H1 (cell line): ENCODE data around the gene VWA3B. TPM values are rescaled to one million over a fixed set of nuclear protein-coding genes. Genes with fewer than 3 reads are reported as not detected.

Experiments used
- CTCF ChIA-PET: fragments of 300-600 bp; sonication (Branson Sonifier 250); formaldehyde crosslinking; loops from one replicate; lab custom pipeline; 2021; ENCODE audit not compliant: partially characterized antibody; lab: Charles Lee
- POLR2A ChIA-PET: fragments of 300-600 bp; sonication (Branson Sonifier 250); formaldehyde crosslinking; loops from one replicate; lab custom pipeline; 2021; ENCODE audit warnings: inconsistent platforms; ENCODE audit not compliant: partially characterized antibody; lab: Charles Lee
- DNase-seq, 2 experiments: peaks; one replicate each; pipeline versions ENCODE4 v3.0.0 to v3.0.0-alpha.2; 2010 to 2022; ENCODE audit warnings: low spot score in 2 of 2, low read depth in 1 of 2, mixed read lengths in 1 of 2
- FAIRE-seq: peaks from 2 replicates; lab custom pipeline; 2011; peaks lifted over from hg19 to GRCh38; lab: Jason Lieb, UNC
- H2AFZ ChIP-seq: 2 replicates; pipeline ENCODE4 v1.8.1; 2012; ENCODE audit warnings: low read length, inconsistent platforms
- H2AK5ac ChIP-seq: 2 replicates; pipeline ENCODE4 v1.6.1; 2013; ENCODE audit warnings: low read depth, low read length
- H2BK120ac ChIP-seq: replicated peaks from 2 replicates; pipeline ENCODE3; 2013; ENCODE audit warnings: low read depth, low read length, inconsistent platforms
- H2BK12ac ChIP-seq: 2 replicates; pipeline ENCODE4 v1.6.1; 2013; ENCODE audit warnings: low read depth, low read length
- H2BK15ac ChIP-seq: 2 replicates; pipeline ENCODE4 v1.6.1; 2013; ENCODE audit warnings: low read length
- H2BK20ac ChIP-seq: 2 replicates; pipeline ENCODE4 v1.6.1; 2013; ENCODE audit warnings: low read length
- H2BK5ac ChIP-seq: 2 replicates; pipeline ENCODE4 v1.6.1; 2013; ENCODE audit warnings: low read depth, low read length
- H3K14ac ChIP-seq: 2 replicates; pipeline ENCODE4 v1.6.1; 2013; ENCODE audit warnings: inconsistent platforms; ENCODE audit not compliant: insufficient read length
- H3K18ac ChIP-seq: 2 replicates; pipeline ENCODE4 v1.6.1; 2013; ENCODE audit warnings: low read length; ENCODE audit errors: extremely low read depth
- H3K23ac ChIP-seq: 2 replicates; pipeline ENCODE4 v1.6.1; 2013; ENCODE audit warnings: inconsistent platforms; ENCODE audit not compliant: insufficient read length
- H3K23me2 ChIP-seq: 2 replicates; pipeline ENCODE4 v1.6.1; 2013; ENCODE audit warnings: low read depth, low read length
- H3K27ac ChIP-seq: 2 replicates; pipeline ENCODE4 v1.6.1; 2011; ENCODE audit warnings: low read depth, low read length, inconsistent platforms
- H3K27me3 ChIP-seq, 4 experiments: replicated peaks in 1 of 4; 1 replicate in 1 of 4; 2 replicates in 3 of 4; pipeline versions ENCODE4 v1.6.1 to v1.8.1; 2011 to 2013; ENCODE audit warnings: low read length in 3 of 4, mild to moderate bottlenecking in 3 of 4, inconsistent platforms in 2 of 4, mixed read lengths in 2 of 4, moderate library complexity in 1 of 4; ENCODE audit not compliant: control insufficient read depth in 3 of 4, insufficient read depth in 3 of 4; ENCODE audit errors: extremely low read depth in 1 of 4
- H3K36me3 ChIP-seq, 4 experiments: 2 replicates each; pipeline versions ENCODE4 v1.6.1 to v1.8.1; 2011 to 2013; ENCODE audit warnings: mild to moderate bottlenecking in 4 of 4, low read length in 3 of 4, moderate library complexity in 2 of 4, control low read depth in 1 of 4, inconsistent platforms in 1 of 4; ENCODE audit not compliant: insufficient read depth in 4 of 4, control insufficient read depth in 2 of 4
- H3K4ac ChIP-seq: replicated peaks from 2 replicates; pipeline ENCODE3; 2013; ENCODE audit warnings: low read length, low read depth, mixed read lengths, inconsistent platforms; ENCODE audit not compliant: insufficient read length
- H3K4me1 ChIP-seq, 4 experiments: replicated peaks in 1 of 4; 1 replicate in 1 of 4; 2 replicates in 3 of 4; pipeline versions ENCODE4 v1.6.1 to v1.8.1; 2011 to 2013; ENCODE audit warnings: low read length in 3 of 4, inconsistent platforms in 2 of 4, mixed read lengths in 1 of 4; ENCODE audit not compliant: insufficient read depth in 4 of 4, control insufficient read depth in 3 of 4
- H3K4me2 ChIP-seq, 2 experiments: 2 replicates each; pipeline versions ENCODE4 v1.6.1 to v1.8.1; 2011 to 2013; ENCODE audit warnings: low read depth in 2 of 2, low read length in 2 of 2, control low read depth in 1 of 2, inconsistent platforms in 1 of 2, mild to moderate bottlenecking in 1 of 2; ENCODE audit not compliant: insufficient read depth in 1 of 2
- H3K4me3 ChIP-seq, 4 experiments: fragments of 200-600, 300-600 bp in 1 of 4; sonication (generic), shearing (Covaris generic), sonication (Bioruptor Twin) in 1 of 4; 2 replicates each; pipeline versions ENCODE4 v1.5.1 to v1.8.1; 2011 to 2016; ENCODE audit warnings: low read length in 4 of 4, low read depth in 3 of 4, control low read depth in 2 of 4, inconsistent platforms in 2 of 4, mild to moderate bottlenecking in 2 of 4, mixed read lengths in 1 of 4, moderate library complexity in 1 of 4; ENCODE audit not compliant: insufficient read depth in 2 of 4; ENCODE audit errors: extremely low read depth in 1 of 4
- H3K56ac ChIP-seq: replicated peaks from 2 replicates; pipeline ENCODE3; 2013; ENCODE audit warnings: low read depth, mild to moderate bottlenecking, mixed read lengths, low read length, inconsistent platforms; ENCODE audit not compliant: insufficient read length
- H3K79me1 ChIP-seq: 2 replicates; pipeline ENCODE4 v1.6.1; 2013; ENCODE audit warnings: low read depth, low read length, control low read depth
- H3K79me2 ChIP-seq, 2 experiments: 2 replicates each; pipeline versions ENCODE4 v1.6.1 to v1.8.1; 2012 to 2013; ENCODE audit warnings: low read length in 2 of 2, mild to moderate bottlenecking in 2 of 2, inconsistent platforms in 1 of 2; ENCODE audit not compliant: insufficient read depth in 2 of 2, control insufficient read depth in 1 of 2
- H3K9ac ChIP-seq, 4 experiments: replicated peaks in 1 of 4; 1 replicate in 1 of 4; 2 replicates in 3 of 4; pipeline versions ENCODE4 v1.6.1 to v1.8.1; 2011 to 2013; ENCODE audit warnings: low read depth in 3 of 4, low read length in 3 of 4, control low read depth in 2 of 4, mild to moderate bottlenecking in 2 of 4, moderate library complexity in 2 of 4, inconsistent platforms in 1 of 4; ENCODE audit errors: extremely low read depth in 1 of 4
- H3K9me3 ChIP-seq, 2 experiments: 2 replicates each; pipeline versions ENCODE4 v1.6.1 to v1.8.1; 2012 to 2013; ENCODE audit warnings: mild to moderate bottlenecking in 2 of 2, moderate library complexity in 2 of 2, control low read depth in 1 of 2, inconsistent platforms in 1 of 2, low read depth in 1 of 2, low read length in 1 of 2, mixed read lengths in 1 of 2; ENCODE audit not compliant: insufficient read depth in 2 of 2
- H4K20me1 ChIP-seq, 2 experiments: replicated peaks in 1 of 2; 2 replicates each; pipeline versions ENCODE3 to v1.8.1; 2011 to 2013; ENCODE audit warnings: inconsistent platforms in 2 of 2, low read length in 2 of 2, mild to moderate bottlenecking in 1 of 2; ENCODE audit not compliant: insufficient read depth in 2 of 2, control insufficient read depth in 1 of 2
- H4K5ac ChIP-seq: 2 replicates; pipeline ENCODE4 v1.6.1; 2013; ENCODE audit warnings: low read length, low read depth, mixed read lengths, inconsistent platforms; ENCODE audit not compliant: insufficient read length
- H4K8ac ChIP-seq: 2 replicates; pipeline ENCODE4 v1.8.0; 2013; ENCODE audit warnings: mild to moderate bottlenecking, moderate library complexity, low read length, inconsistent platforms; ENCODE audit not compliant: insufficient read depth; ENCODE audit errors: extremely low read depth
- H4K91ac ChIP-seq: replicated peaks from 2 replicates; pipeline ENCODE3; 2013; ENCODE audit warnings: low read length, mixed read lengths, inconsistent platforms; ENCODE audit not compliant: insufficient read length
- EP300 ChIP-seq, 2 experiments: IDR thresholded peaks; 1 replicate in 1 of 2; 2 replicates in 1 of 2; pipeline ENCODE4 v1.6.1; 2011 to 2012; ENCODE audit warnings: low read depth in 2 of 2, low read length in 2 of 2, mild to moderate bottlenecking in 2 of 2, borderline replicate concordance in 1 of 2, inconsistent platforms in 1 of 2, moderate library complexity in 1 of 2
- GABPA ChIP-seq: IDR thresholded peaks from 2 replicates; pipeline ENCODE4 v1.6.1; 2011; ENCODE audit warnings: mild to moderate bottlenecking, low read length, moderate library complexity, borderline replicate concordance; ENCODE audit not compliant: insufficient read depth
- JUN ChIP-seq: IDR thresholded peaks from 2 replicates; pipeline ENCODE4 v1.6.1; 2011; ENCODE audit warnings: low read depth, mild to moderate bottlenecking, improper control_type of control experiment, low read length
- MAX ChIP-seq: IDR thresholded peaks from 2 replicates; pipeline ENCODE4 v1.6.1; 2012; ENCODE audit warnings: inconsistent platforms
- POLR2A ChIP-seq, 2 experiments: IDR thresholded peaks; 1 replicate in 1 of 2; 2 replicates in 1 of 2; pipeline ENCODE4 v1.6.1; 2011; ENCODE audit warnings: low read depth in 2 of 2, low read length in 2 of 2, mild to moderate bottlenecking in 2 of 2; ENCODE audit errors: control extremely low read depth in 1 of 2
- POLR2AphosphoS5 ChIP-seq: IDR thresholded peaks from 2 replicates; pipeline ENCODE4 v1.6.1; 2011; ENCODE audit warnings: low read depth, low read length
- RFX5 ChIP-seq: IDR thresholded peaks from 2 replicates; pipeline ENCODE4 v1.6.1; 2011; ENCODE audit warnings: low read depth, low read length, improper control_type of control experiment, borderline replicate concordance
- SIRT6 ChIP-seq: IDR thresholded peaks from one replicate; pipeline ENCODE4 v1.7.1; 2012; ENCODE audit warnings: low read length, inconsistent platforms
- WGBS, 2 experiments: shearing (Covaris generic) in 1 of 2; methylation state at CpG; one replicate each; pipeline versions ENCODE4 v1.1.6 to v1.1.7; 2013 to 2015; ENCODE audit warnings: low lambda C conversion rate in 2 of 2, mixed read lengths in 2 of 2, inconsistent platforms in 1 of 2, low coverage in 1 of 2, missing lambda C conversion rate in 1 of 2; ENCODE audit not compliant: insufficient replicate concordance in 2 of 2, insufficient coverage in 1 of 2, insufficient read length in 1 of 2; ENCODE audit errors: extremely low coverage in 1 of 2, missing lambda C conversion rate in 1 of 2; 5-methylcytosine and 5-hydroxymethylcytosine counted together
- long read RNA-seq, 2 experiments: library from RNA in 1 of 2; library from capped mRNA in 1 of 2; stranded (forward); transcript quantifications; one replicate each; pipeline ENCODE4 v2.0.0, GENCODE V29; 2021; ENCODE audit warnings: inconsistent platforms in 1 of 2
- polyA minus RNA-seq, 3 experiments: library from RNA; depleted of rRNA, polyadenylated mRNA; stranded (reverse); fragments of >200 nt; gene quantifications; 1 replicate in 2 of 3; 2 replicates in 1 of 3; pipeline ENCODE4 v1.2.3, GENCODE V29; 2011
- polyA plus RNA-seq, 7 experiments: library from polyadenylated mRNA; depleted of rRNA in 3 of 7; stranded (reverse) in 5 of 7; unstranded in 2 of 7; fragments of >200 nt in 5 of 7; fragments of 200-250 nt in 2 of 7; gene quantifications; 1 replicate in 5 of 7; 2 replicates in 1 of 7; 4 replicates in 1 of 7; pipeline versions ENCODE4 v1.2.1 to v1.2.3, GENCODE V29; 2011 to 2013; ENCODE audit warnings: missing spikeins in 2 of 7, mixed read lengths in 2 of 7
- total RNA-seq: library from RNA; stranded (reverse); fragmentation: NEBNext Ultra II Directional; extraction: Animal tissue kit (Norgen Biotek cat#: 25700); gene quantifications from 2 replicates; pipeline ENCODE4 v1.2.1, GENCODE V29; 2021

VWA3B gene
- total RNA-seq: not detected in 2 replicates
- polyA plus RNA-seq (2011; rRNA removed): not detected in 2 replicates
- polyA plus RNA-seq (2011; cell fraction: cytosol; rRNA removed): not detected
- polyA plus RNA-seq (2011; cell fraction: nucleus; rRNA removed): not detected
- not detected in 4 replicates for polyA plus RNA-seq (2012, experiment 1 of 2)
- polyA plus RNA-seq (2012, experiment 2 of 2): not detected
- not detected for polyA plus RNA-seq (2013, experiment 1 of 2)
- polyA plus RNA-seq (2013, experiment 2 of 2): not detected
- not detected in 2 replicates for polyA minus RNA-seq (2011; rRNA and poly(A)+ RNA removed)
- not detected for polyA minus RNA-seq (2011; cell fraction: cytosol; rRNA and poly(A)+ RNA removed)
- polyA minus RNA-seq (2011; cell fraction: nucleus; rRNA and poly(A)+ RNA removed): not detected
- long read RNA-seq, experiment 1: 0 reads
- long read RNA-seq, experiment 2: 0 reads

DNA sequence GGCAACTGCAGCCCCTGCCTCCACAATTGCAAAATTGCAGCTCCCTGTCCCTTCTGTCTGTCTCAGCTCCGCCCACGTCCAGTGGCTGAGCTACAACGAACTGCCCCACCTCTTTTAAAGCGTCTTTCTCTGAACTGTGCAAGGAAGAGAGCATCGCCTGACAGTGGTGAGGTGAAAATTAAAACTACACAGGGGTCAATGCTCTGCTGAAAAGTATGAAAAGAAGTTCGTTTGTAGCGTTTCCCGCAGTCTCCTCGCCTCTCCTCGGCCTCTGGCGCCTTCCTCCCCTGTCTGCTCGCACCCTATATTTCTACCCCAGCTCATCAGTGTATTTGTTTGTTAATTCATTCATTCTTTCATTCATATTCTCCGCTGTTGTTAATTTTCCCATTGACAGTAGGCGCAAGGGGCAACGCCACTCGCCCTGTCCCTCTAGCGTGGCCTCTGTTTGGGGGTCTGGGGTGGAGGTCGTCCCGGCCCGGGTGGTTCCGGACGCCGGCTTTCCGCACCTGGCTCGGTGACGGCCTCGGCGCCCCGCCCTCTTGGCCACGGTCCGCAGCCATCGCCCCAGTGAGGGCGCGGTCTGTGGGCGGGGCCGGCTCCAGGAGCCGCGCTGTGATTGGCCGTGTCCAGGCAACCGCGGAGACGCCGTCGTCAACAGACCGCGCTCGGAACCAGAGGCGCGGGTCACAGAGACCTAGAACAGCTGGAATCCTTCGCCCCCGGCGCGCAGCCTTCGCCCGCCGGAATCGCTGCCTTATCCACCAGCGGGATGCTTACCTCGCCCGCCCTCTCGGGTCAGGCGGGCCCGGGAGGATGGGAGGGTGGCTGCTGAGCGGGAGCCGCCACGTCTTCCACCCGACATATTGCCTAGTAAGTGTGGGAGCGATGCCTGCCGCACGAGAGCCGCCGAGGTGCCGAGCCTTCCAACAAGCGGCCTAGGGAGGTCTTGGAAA is at the start of gene VWA3B:
TSS of gene VWA3B (plus strand) at position 677 of the 956 bp plus-strand sequence. CDS start 5,926 bp downstream, outside the sequence.
- H4K20me1 ChIP-seq: no peaks in the 10 kb centered on the region
- no peak within 1 kb of the TSS for H4K91ac ChIP-seq
- H3K18ac ChIP-seq: no peak within 1 kb of the TSS
- peak within 1 kb of the TSS in 2 of 4 experiments; percentile 58 to 64; a peak in 4 of 7 replicates for H3K9ac ChIP-seq
- H3K79me2 ChIP-seq: no peaks in the 10 kb centered on the region
- H2BK12ac ChIP-seq: no peak within 1 kb of the TSS
- H3K4me3 ChIP-seq: peak within 1 kb of the TSS; percentile 44 to 71 (median 68)
- peaks cover 9% of the 10 kb centered on the region; the same call in 1 of the 2 replicates for H3K23me2 ChIP-seq
- no peak within 1 kb of the TSS for H3K56ac ChIP-seq
- POLR2A ChIA-PET: interaction anchor here (0.5 to 1.3 kb wide), 2 partner anchors 91 to 510 kb away, joined by 3 read pairs; no protein-coding TSS in a partner anchor
- peaks cover 9 to 26% (median 23%) of the 10 kb centered on the region in 4 experiments for H3K27me3 ChIP-seq
- H4K5ac ChIP-seq: no peak within 1 kb of the TSS
- H3K23ac ChIP-seq: no peak within 1 kb of the TSS
- DNase-seq (peak; percentile 38 to 94), FAIRE-seq (no peak)
- peak within 1 kb of the TSS; percentile 83 for H2AFZ ChIP-seq
- no peaks in the 10 kb centered on the region for H3K79me1 ChIP-seq
- CTCF ChIA-PET: interaction anchor here (0.8 to 1.2 kb wide), 5 partner anchors 61 to 387 kb away, joined by 3 to 4 read pairs (median 3); no protein-coding TSS in a partner anchor
- peaks cover 0 to 4% (median under 1%) of the 10 kb centered on the region in 4 experiments; a peak in 2 of 7 replicates for H3K4me1 ChIP-seq
- 2% methylated on average over 74 of the region's 74 CpGs; no CpG with 5 or more reads in 1 of the 2 experiments for WGBS, 2 experiments
- H2BK5ac ChIP-seq: no peak within 1 kb of the TSS
- peak within 1 kb of the TSS; percentile 88 to 96 for H3K4me2 ChIP-seq
- H3K4ac ChIP-seq: no peak within 1 kb of the TSS
- H2BK120ac ChIP-seq: no peak within 1 kb of the TSS
- no peaks in the 10 kb centered on the region for H3K36me3 ChIP-seq
- no peak within 1 kb of the TSS for H3K27ac ChIP-seq
- H2AK5ac ChIP-seq: no peak within 1 kb of the TSS
- H4K8ac ChIP-seq: peak within 1 kb of the TSS; percentile 22; the same call in 1 of the 2 replicates
- H2BK15ac ChIP-seq: no peak within 1 kb of the TSS
- no peaks in the 10 kb centered on the region for H3K9me3 ChIP-seq
- H3K14ac ChIP-seq: no peak within 1 kb of the TSS
- H2BK20ac ChIP-seq: no peak within 1 kb of the TSS
- no peak for TF ChIP-seq POLR2AphosphoS5
- no peak for TF ChIP-seq GABPA
- no peak for TF ChIP-seq RFX5
- no peak for TF ChIP-seq JUN
- no peak for TF ChIP-seq EP300 (IDR thresholded peaks at IDR 0.05; ENCODE audit: borderline replicate concordance in 1 of 2, low read depth in 2 of 2, low read length in 2 of 2)
- TF ChIP-seq SIRT6: no peak
- TF ChIP-seq POLR2A (IDR thresholded peaks at IDR 0.05; ENCODE audit: control extremely low read depth in 1 of 2, low read depth in 2 of 2, low read length in 2 of 2): no peak
- no peak for TF ChIP-seq MAX
